ENCODE measurements around the gene HMCN1.

The HMCN1 gene

DNA sequence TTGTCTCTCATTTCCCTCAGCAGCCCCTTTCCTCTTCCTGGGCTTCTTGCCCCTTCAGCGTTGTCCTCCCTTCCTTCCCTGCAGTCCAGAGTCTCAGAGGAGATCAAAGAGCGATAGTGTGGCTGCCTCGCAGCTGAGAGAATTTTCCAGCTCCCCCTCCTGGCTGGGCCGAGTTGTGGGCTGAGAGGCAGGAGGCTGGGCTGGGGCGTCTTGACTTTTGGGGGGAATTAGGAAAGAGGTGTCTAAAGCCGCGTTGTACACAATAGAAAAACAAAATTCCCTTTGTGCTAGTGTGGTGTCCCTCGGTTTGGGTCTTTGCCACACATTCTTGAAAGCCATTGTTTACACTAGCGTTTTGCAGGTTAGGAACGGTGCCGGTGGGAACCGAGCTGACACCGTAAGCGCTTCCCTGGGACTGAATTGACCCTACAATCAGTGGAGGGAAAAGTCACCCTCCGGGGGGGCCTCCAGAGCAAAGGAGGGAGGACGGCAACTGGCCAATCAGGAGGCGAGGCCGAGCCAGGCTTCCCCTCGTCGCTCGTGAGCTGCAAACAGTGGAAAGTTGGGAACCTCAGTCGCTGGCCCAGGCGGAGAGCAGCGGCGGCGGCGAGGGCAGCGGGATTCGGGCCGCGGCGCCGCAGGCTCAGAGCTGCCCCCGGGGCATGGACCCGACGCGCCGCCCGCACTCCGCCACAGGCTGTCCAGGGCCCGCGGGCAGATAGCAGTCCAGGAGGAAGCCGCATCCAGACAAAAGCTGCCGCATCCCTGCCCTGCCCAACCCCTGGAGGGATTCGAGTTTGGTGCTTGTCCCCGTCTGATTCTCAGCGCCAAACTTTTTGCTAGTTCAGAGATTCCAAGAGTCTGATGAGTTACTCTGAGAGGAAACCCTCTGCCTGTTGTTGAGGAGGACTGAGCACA is at the start of gene HMCN1:
Gene HMCN1 (plus strand): TSS at position 574 of the 918 bp plus-strand sequence. CDS start 389 bp downstream, outside the sequence.
- DNase-seq (ENCODE audit: low spot score), result peak; percentile 81

DNA sequence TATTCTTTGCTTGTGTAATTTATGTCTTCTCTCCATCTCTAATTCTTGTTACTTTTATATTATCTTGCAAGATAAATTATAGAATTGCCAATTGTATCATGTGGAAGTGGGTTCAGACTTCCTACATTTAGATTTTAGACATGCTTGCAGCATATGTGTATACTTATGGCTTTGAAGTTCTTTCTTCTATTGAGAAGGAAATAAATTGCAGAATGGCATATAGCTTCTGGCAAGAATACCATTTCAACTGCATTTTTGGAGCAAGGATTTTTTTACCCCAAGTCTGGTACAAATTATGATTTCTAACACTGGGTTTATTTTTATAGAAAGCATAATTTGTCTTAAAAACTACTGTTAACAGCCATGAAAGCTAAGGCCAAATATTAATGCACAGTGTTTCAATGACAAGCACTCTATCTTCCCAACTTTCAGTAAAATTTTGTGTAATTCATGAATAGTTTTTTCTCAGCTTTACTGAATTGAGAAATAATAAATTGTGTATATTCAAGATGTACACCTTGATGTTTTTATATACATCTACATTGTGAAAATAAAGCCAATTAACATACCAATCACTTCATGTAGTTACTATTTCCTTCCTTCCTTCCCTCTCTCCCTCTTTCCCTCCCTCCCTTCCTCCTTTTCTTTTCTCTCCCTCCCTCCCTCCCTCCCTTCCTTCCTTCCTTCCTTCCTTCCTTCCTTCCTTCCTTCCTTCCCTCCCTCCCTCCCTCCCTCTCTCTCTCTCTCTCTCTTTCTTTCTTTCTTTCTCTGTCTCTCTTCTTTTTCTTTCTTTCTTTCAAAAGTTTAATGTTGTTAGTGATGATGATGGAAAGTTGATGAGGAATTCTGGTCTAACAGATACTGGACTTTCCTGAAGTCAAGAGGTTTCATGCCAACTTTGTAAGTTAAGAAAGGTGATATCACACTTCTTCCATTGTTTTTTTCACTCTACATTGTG is 47.1 kb upstream of the HMCN1 start:
- DNase-seq (ENCODE audit: low spot score), result no peak

DNA sequence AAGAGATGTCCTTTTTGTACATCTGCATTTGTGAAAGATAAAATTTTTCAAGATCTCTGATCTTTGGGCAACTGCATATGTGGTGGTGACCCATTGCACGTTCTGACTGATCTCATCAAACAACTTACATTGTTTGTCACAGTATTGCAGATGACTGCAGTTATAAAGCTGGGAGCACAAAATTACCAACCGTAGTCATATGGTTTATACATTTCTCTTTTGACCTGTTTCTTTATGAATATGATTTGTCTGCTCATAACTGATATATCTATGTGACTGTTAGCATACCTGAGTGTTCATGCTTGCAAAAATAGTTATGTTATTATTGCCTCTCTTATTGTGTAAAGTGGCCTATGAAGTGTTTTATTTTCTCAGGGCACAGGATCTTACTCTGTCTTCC is 43.7 kb upstream of the HMCN1 start:
- no peak for DNase-seq (ENCODE audit: low spot score)

- DNase-seq (ENCODE audit: low spot score), result no peak
Measured at GRCh38 chr1:185693654-185694053, 40.5 kb upstream of the HMCN1 start.

DNA sequence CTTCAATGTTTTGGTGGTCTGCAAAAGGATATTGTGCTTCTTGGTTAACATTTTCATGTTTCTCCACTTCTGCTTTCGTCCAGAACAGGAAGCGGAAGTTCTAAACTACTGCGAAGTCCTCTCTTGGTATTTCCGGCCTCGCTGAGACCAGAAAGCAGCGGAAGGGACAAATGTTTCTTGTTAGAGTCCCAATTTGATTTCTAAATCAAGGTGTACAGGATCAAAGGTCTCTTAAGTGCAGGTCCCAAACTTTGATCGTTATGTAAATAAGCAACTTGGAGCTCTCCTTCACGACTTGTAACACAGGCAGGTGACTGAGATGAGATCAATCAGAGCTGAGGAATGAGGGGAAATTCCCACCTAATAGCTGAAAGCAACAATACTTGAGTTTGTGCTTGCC is 40.1 kb upstream of the HMCN1 start:
- no peak for DNase-seq (ENCODE audit: low spot score)

DNA sequence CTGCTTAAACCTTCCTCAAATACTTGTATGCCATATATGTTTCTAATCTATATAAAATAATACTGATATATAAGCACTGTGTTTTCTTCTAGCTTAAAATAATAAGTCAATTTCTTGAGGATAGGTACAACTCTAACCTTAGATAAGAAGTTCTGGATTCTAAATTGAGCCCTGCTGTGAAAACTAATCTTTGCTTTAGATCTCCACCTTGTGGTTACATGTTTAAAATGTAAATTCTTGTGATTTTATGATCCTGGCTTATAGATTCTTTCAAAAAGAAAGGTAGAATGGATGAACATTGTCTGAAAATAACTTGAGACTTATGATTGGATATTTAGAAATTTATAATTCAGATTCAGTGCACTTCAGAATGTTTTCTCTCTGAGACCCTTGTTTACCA is 38.9 kb upstream of the HMCN1 start:
- DNase-seq (ENCODE audit: low spot score), result no peak

DNA sequence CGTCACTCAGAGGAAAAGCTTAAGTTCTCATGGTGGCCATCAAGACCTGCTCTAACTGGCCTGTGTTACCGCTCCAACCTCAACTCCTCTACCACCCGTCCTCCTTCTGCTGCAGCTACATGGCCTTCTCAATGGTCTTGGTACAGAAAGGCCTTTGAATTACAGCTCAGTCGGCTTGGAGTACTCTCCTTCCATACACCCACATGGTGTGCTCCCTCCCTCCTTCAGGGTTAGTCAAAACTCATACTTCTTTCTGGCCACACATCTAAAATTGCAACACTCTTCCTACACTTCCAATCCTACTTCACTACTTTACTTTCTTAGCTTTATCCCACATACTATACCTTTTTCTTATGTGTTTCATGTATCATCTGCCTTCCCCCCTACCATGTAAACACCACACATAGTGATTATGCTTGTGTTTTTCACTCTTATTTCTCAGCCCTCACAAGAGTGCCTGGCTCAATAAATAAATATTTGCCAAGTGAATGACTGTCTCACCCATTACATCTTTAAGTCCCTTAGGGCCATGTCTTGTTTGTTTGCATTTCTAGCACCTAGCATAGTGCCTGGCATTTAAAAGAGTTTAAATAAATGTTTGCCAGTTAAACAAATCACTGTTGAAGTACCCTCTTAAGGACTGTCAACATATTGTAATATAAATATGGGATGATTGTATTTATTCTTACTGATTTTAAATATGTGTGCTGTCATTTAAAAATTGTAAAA is 37.6 kb upstream of the HMCN1 start:
- DNase-seq (ENCODE audit: low spot score), result no peak

DNA sequence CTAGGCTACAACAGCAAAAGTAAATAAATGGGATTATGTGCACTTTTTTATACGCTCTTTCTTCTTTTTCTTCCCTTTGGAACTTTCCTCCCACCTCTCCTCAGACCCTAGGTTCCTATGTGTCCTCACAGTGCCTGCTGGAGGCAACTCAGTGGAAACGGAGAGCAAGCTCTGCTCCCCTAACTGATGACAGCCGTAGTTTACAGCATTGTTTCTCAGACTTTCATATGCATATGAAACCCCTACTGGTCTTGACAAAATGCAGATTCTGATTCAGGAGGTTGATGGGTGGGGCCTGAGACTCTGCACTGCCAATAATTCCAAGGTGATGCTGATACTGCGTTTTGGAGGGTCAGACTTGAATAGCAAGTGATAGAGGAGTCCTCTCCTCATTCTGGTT is 34.3 kb upstream of the HMCN1 start:
- DNase-seq (ENCODE audit: low spot score), result peak; percentile 20

DNA sequence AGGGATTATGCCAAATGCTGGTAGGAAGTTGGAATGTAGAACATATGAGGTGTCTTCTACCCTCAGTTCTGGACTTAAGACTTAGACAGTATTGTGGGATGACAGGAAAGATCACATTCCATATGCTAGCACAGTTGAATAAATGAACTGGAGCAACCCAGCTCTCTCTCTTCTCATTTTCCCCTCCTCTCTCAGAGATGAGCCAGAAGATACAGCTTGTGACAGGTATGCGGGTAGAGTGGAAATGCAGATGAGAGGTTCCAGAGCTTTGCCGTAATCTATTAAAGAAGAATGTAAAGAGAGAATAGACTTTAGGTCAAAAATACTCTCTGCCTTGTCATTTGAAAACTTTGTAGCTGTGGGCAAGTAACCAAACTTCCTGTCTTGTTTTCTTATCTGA is 32.5 kb upstream of the HMCN1 start:
- DNase-seq (ENCODE audit: low spot score), result no peak

DNA sequence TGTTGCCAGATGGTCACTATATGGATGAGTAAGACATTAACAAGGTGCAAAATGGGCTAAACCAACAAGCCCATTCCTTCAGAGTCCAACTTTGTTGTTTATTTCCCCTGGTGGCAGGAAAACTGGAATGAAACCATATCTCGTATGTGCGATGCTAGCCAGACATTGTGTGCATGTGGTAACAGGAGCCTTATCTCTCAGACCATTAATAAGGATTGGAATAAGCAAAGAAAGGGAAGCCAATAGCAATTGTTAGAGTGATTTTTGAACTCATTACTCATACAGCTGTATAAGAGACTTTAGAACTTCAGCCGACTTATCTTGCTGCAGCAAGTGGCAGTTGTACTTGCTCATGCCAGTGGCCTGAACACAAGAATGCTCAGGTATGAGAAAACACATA is 30.0 kb upstream of the HMCN1 start:
- DNase-seq (ENCODE audit: low spot score), result no peak

GRCh38 chr1:185716095-185716494 is 18.1 kb upstream of the HMCN1 start:
- DNase-seq (ENCODE audit: low spot score), result no peak

- peak; percentile 31 for DNase-seq (ENCODE audit: low spot score)
Measured at GRCh38 chr1:185719021-185719420, 15.2 kb upstream of the HMCN1 start.

DNA sequence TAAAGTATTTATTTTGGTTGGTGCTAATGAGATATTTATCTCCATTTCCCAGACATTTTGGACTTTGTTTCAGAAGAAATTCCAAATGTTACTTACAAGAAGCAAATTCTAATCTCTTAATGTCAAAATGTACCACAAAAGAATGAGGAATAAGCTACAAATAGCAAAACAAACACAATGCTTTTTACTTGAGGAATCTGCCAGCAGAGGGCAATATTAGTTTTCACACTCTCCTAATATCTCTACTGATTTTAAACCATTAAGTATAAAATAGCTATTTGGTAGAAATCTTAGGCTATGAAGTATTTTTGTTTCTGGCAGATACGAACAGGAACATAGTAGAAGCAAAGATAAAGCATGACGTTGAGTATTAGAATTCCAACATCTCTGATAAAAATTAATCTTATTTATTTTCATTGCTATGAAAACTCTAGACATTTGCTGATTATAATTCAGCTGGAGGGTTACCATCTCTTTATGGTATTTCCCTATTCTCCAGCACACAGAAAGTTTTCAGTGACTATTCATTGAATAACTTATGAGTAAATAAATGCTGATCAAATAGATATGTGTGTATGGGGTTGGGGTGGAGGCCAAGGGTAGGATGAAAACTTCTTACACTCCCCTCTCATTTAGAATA is 13.4 kb upstream of the HMCN1 start:
- no peak for DNase-seq (ENCODE audit: low spot score)

DNA sequence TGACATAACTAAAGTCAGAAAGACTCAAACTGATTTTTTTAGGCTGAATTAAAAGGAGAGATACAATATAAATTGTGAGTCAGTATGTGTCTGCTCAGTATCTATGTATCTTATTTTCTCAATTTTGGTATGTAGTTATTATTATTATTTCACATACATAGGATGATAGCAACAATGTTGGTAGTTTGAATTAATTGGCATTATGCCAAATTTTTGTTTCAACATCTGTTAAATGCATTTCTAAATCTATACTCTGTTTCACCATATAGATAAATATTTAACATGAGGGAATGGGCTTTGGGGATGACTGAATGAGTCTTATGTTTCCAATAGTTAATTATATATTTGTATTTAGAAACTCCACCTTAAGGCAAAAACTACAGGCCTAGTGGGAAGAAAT is 12.6 kb upstream of the HMCN1 start:
- no peak for DNase-seq (ENCODE audit: low spot score)

GRCh38 chr1:185722098-185722497 is 12.1 kb upstream of the HMCN1 start:
- DNase-seq (ENCODE audit: low spot score), result no peak

GRCh38 chr1:185727726-185728125 is 6.5 kb upstream of the HMCN1 start:
- DNase-seq (ENCODE audit: low spot score), result no peak

- no peak for DNase-seq (ENCODE audit: low spot score)
Measured at GRCh38 chr1:185731446-185731845, 2.7 kb upstream of the HMCN1 start.

- no peak for DNase-seq (ENCODE audit: low spot score)
Measured at GRCh38 chr1:185732951-185733350, 1.2 kb upstream of the HMCN1 start.

DNA sequence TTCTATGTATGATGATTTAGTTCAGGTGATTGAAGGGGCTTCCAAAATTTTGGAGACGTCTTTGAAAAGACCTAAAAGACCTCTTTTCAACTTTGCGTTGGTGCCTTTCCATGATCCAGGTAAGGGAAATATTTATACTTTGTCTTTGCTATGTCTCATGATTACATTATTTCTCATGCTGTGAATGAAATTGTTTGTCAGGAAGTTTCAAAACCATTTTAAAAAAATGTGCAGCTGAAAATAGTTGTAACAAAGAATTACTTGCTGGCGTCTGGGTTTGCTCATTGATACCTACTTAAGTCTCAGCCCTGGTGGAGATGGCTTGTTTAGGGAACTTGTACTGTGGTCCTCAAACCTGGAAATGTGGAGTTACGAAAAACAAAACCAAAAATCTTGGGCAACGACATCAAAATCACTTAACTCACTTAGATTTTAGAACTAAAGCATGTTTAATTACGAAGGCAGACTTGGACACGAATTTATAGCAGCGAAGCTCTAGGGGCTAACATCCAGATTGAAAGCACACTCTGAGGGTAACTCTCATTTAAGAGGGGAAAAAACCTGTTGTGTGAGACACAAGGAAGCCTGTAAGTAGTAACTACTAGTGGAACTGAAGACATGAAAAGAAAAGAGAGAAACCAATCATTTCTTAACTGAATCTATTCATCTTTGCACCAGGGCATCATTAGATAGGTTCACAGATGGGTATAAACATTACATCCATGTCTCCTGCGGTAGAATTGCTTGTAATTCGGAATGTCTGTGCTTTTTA is 924 bp downstream of the HMCN1 start:
- no peak for DNase-seq (ENCODE audit: low spot score)

DNA sequence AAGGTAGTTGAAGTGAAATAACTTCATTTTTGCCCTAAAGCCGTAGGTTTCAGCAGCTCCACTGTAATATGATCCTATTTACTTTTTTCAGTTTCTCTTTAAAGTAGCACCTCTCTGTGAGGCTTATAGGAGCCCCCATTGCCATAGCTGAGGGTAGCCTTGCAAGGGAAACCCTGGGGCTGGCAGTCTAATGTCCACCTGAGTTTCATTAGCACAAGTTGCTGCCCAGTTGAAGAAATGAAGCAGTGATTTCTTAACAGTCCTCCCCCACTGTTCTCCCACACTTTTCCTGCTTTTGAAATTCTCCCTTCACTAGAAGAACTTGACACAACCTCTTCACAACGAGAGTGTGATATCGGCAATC is 1.5 kb downstream of the HMCN1 start:
- peak; percentile 7 for DNase-seq (ENCODE audit: low spot score)

GRCh38 chr1:185739967-185740366 is 5.8 kb downstream of the HMCN1 start:
- DNase-seq (ENCODE audit: low spot score), result no peak

Data from iPS-NIHi11 (cell line).